ENCODE results near the gene PHLDB3.

DNA sequence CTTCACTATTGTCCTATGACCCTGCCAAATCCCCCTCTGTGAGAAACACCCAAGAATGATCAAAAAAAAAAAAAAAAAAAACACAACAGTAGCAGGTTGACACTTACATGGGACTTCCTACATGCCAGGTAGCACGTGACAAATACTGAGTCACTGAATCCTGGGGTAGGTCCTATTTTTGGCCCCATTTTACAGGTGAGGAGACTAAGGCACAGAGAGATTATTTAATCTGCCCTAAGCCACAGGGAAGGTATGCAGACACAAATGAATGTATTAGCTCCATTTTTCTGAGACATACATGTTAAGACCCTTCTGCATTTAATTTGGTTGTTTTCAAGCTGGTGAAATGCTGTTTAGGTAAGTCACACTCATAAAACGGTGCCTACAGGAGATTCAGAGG lies 44.2 kb upstream of the PHLDB3 start:
- TF ChIP-seq, protein P1, sequence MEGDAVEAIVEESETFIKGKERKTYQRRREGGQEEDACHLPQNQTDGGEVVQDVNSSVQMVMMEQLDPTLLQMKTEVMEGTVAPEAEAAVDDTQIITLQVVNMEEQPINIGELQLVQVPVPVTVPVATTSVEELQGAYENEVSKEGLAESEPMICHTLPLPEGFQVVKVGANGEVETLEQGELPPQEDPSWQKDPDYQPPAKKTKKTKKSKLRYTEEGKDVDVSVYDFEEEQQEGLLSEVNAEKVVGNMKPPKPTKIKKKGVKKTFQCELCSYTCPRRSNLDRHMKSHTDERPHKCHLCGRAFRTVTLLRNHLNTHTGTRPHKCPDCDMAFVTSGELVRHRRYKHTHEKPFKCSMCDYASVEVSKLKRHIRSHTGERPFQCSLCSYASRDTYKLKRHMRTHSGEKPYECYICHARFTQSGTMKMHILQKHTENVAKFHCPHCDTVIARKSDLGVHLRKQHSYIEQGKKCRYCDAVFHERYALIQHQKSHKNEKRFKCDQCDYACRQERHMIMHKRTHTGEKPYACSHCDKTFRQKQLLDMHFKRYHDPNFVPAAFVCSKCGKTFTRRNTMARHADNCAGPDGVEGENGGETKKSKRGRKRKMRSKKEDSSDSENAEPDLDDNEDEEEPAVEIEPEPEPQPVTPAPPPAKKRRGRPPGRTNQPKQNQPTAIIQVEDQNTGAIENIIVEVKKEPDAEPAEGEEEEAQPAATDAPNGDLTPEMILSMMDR (IDR thresholded peaks at IDR 0.05) = no peak
- no peak for TF ChIP-seq POLR2A (IDR thresholded peaks at IDR 0.05; ENCODE audit: low read depth)
- TF ChIP-seq EP300 (IDR thresholded peaks at IDR 0.05) = no peak
- no peak for TF ChIP-seq POLR2AphosphoS5 (IDR thresholded peaks at IDR 0.05)
